Caco-2 (cell line): Measurements from ENCODE around the gene AFAP1L2. TPM values are rescaled to one million over a fixed set of nuclear protein-coding genes. Genes with fewer than 3 reads are reported as not detected.

Experiments used
- BruUV-seq: library from RNA; stranded (reverse); fragments of 400-500 nt; replicated peaks from 2 replicates; lab custom pipeline; 2021; lab: Mats Ljungman, UMichigan
- CTCF ChIA-PET: fragments of 300-600 bp; sonication (Branson Sonifier 250); formaldehyde crosslinking; loops from one replicate; lab custom pipeline; 2022; ENCODE audit warnings: antibody characterized with exemption; lab: Charles Lee
- POLR2A ChIA-PET: fragments of 300-600 bp; sonication (Branson Sonifier 250); formaldehyde crosslinking; loops from one replicate; lab custom pipeline; 2022; ENCODE audit warnings: antibody characterized with exemption; lab: Charles Lee
- DNase-seq, 2 experiments: peaks; one replicate each; pipeline versions ENCODE4 v3.0.0 to v3.0.0-alpha.2; 2020 to 2022
- H3K27me3 ChIP-seq: replicated peaks from 2 replicates; pipeline ENCODE4 v1.6.0; 2011; ENCODE audit warnings: low read length; ENCODE audit not compliant: control insufficient read depth, insufficient read depth
- H3K36me3 ChIP-seq: 2 replicates; pipeline ENCODE4 v1.5.1; 2011; ENCODE audit warnings: low read length; ENCODE audit not compliant: control insufficient read depth, insufficient read depth
- H3K4me1 ChIP-seq: fragments of 250-450 bp; sonication (Bioruptor Pico); 2 replicates; pipeline ENCODE4 v1.5.1; 2020; ENCODE audit warnings: mild to moderate bottlenecking
- H3K4me3 ChIP-seq: 2 replicates; pipeline ENCODE4 v1.5.1; 2011; ENCODE audit warnings: low read depth, mild to moderate bottlenecking, control low read depth, low read length
- H3K9me3 ChIP-seq: fragments of 250-450 bp; sonication (Bioruptor Pico); 2 replicates; pipeline ENCODE4 v1.5.1; 2020; ENCODE audit warnings: mild to moderate bottlenecking, moderate library complexity
- H3K27ac Mint-ChIP-seq: one replicate; pipeline ENCODE4 v1.8.0; 2022; ENCODE audit warnings: mixed read lengths; ENCODE audit not compliant: unreplicated experiment
- H3K27me3 Mint-ChIP-seq: one replicate; pipeline ENCODE4 v1.8.0; 2022; ENCODE audit warnings: mixed read lengths; ENCODE audit not compliant: insufficient read depth, unreplicated experiment
- H3K36me3 Mint-ChIP-seq: one replicate; pipeline ENCODE4 v1.8.0; 2022; ENCODE audit warnings: mild to moderate bottlenecking, mixed read lengths; ENCODE audit not compliant: insufficient read depth, unreplicated experiment
- H3K4me1 Mint-ChIP-seq: one replicate; pipeline ENCODE4 v1.8.0; 2022; ENCODE audit warnings: low read depth, mixed read lengths; ENCODE audit not compliant: unreplicated experiment
- H3K4me3 Mint-ChIP-seq: one replicate; pipeline ENCODE4 v1.8.0; 2022; ENCODE audit warnings: mild to moderate bottlenecking, moderate library complexity, mixed read lengths; ENCODE audit not compliant: unreplicated experiment
- H3K9me3 Mint-ChIP-seq: one replicate; pipeline ENCODE4 v1.8.0; 2022; ENCODE audit warnings: mixed read lengths; ENCODE audit not compliant: unreplicated experiment
- CTCF ChIP-seq, 2 experiments: fragments of 200-600 bp in 1 of 2; IDR thresholded peaks; 1 replicate in 1 of 2; 2 replicates in 1 of 2; pipeline versions ENCODE4 v1.5.1 to v1.8.0; 2011 to 2022; ENCODE audit warnings: antibody characterized with exemption in 1 of 2, control low read depth in 1 of 2, inconsistent platforms in 1 of 2, low read depth in 1 of 2, low read length in 1 of 2, mild to moderate bottlenecking in 1 of 2, moderate library complexity in 1 of 2; ENCODE audit not compliant: insufficient read depth in 1 of 2, severe bottlenecking in 1 of 2, unreplicated experiment in 1 of 2
- intact Hi-C: fragments of 100-400 bp; cut with micrococcal nuclease; formaldehyde crosslinking; loops from one replicate; pipeline ENCODE4 v1.10.0; 2022; ENCODE audit not compliant: unreplicated experiment
- total RNA-seq: library from RNA; stranded (reverse); gene quantifications from 2 replicates; pipeline ENCODE4 v1.2.3, GENCODE V29; 2022

The AFAP1L2 gene
- total RNA-seq, 1 experiment from 2014 or later, result 2.3 TPM

GRCh38 chr10:114250236-114250635, 154.1 kb downstream of the AFAP1L2 start:
- no peak overlapping the region for H3K4me3 Mint-ChIP-seq
- H3K36me3 ChIP-seq, result no peaks in the 10 kb centered on the region
- intact Hi-C loops, result no loop called here
- ChIA-PET CTCF (no interaction called here), POLR2A (no interaction called here)
- H3K9me3 Mint-ChIP-seq, result peaks cover 9% of the 10 kb centered on the region
- no peaks in the 10 kb centered on the region for H3K27me3 ChIP-seq
- no TSS peak for BruUV-seq
- H3K4me1 Mint-ChIP-seq, result no peaks in the 10 kb centered on the region
- no peaks in the 10 kb centered on the region for H3K4me1 ChIP-seq
- H3K27me3 Mint-ChIP-seq, result no peaks in the 10 kb centered on the region
- H3K36me3 Mint-ChIP-seq, result peaks cover 26% of the 10 kb centered on the region
- no peak for TF ChIP-seq CTCF (IDR thresholded peaks at IDR 0.05; ENCODE audit: insufficient read depth in 1 of 2, low read depth in 1 of 2, low read length in 1 of 2, severe bottlenecking in 1 of 2, unreplicated experiment in 1 of 2)
- H3K9me3 ChIP-seq, result peaks cover 3% of the 10 kb centered on the region; the same call in 1 of the 2 replicates
- H3K4me3 ChIP-seq, result no peak overlapping the region
- DNase-seq, result no peak
- H3K27ac Mint-ChIP-seq, result no peak overlapping the region

GRCh38 chr10:114246679-114247305, 157.5 kb downstream of the AFAP1L2 start:
- peaks cover under 1% of the 10 kb centered on the region for H3K36me3 Mint-ChIP-seq
- no peak for DNase-seq
- peaks cover 4% of the 10 kb centered on the region for H3K27me3 Mint-ChIP-seq
- Histone ChIP-seq H3K27me3 (no peaks in the 10 kb centered on the region), H3K9me3 (no peaks in the 10 kb centered on the region), H3K4me1 (no peaks in the 10 kb centered on the region), H3K4me3 (no peak overlapping the region), H3K36me3 (no peaks in the 10 kb centered on the region)
- ChIA-PET CTCF (no interaction called here), POLR2A (no interaction called here)
- intact Hi-C loops, result no loop called here
- no TSS peak for BruUV-seq
- H3K4me3 Mint-ChIP-seq, result no peak overlapping the region
- H3K4me1 Mint-ChIP-seq, result no peaks in the 10 kb centered on the region
- TF ChIP-seq CTCF (IDR thresholded peaks at IDR 0.05; ENCODE audit: insufficient read depth in 1 of 2, low read depth in 1 of 2, low read length in 1 of 2, severe bottlenecking in 1 of 2, unreplicated experiment in 1 of 2), result no peak
- H3K27ac Mint-ChIP-seq, result no peak overlapping the region
- no peaks in the 10 kb centered on the region for H3K9me3 Mint-ChIP-seq

- Mint-ChIP-seq H3K27ac (no peak overlapping the region), H3K4me3 (no peak overlapping the region)
These were observed 159.0 kb downstream of the AFAP1L2 start for GRCh38 chr10:114245121-114245791.

More at GRCh38 chr10:114245121-114245791, 159.0 kb downstream of the AFAP1L2 start:
- H3K27me3 ChIP-seq, result no peaks in the 10 kb centered on the region
- no peaks in the 10 kb centered on the region for H3K4me1 ChIP-seq
- intact Hi-C loops, result no loop called here
- no peaks in the 10 kb centered on the region for H3K36me3 ChIP-seq
- BruUV-seq, result no TSS peak
- no peak for TF ChIP-seq CTCF (IDR thresholded peaks at IDR 0.05; ENCODE audit: insufficient read depth in 1 of 2, low read depth in 1 of 2, low read length in 1 of 2, severe bottlenecking in 1 of 2, unreplicated experiment in 1 of 2)
- DNase-seq, result no peak
- Mint-ChIP-seq H3K9me3 (no peaks in the 10 kb centered on the region), H3K4me1 (no peaks in the 10 kb centered on the region), H3K36me3 (no peaks in the 10 kb centered on the region), H3K27me3 (peaks cover 4% of the 10 kb centered on the region)
- H3K4me3 ChIP-seq, result no peak overlapping the region
- H3K9me3 ChIP-seq, result no peaks in the 10 kb centered on the region
- CTCF ChIA-PET, result interaction anchor here (0.6 to 1.1 kb wide), 2 partner anchors 64 to 566 kb away, joined by 3 read pairs; no protein-coding TSS in a partner anchor
- POLR2A ChIA-PET, result no interaction called here

Other genes starting within 250 kb of the AFAP1L2 start
- gene CCDC186, start 230.3 kb downstream of the AFAP1L2 start, total RNA-seq, result 26.3 and 30.4 TPM in 2 replicates
- 0.14 TPM in 1 of 2 replicates, not detected in the other for gene TDRD1, start 225.1 kb downstream of the AFAP1L2 start, total RNA-seq
- gene VWA2, start 165.2 kb downstream of the AFAP1L2 start, total RNA-seq, result 1.2 and 1.3 TPM in 2 replicates